Fibroblast of skin of back (primary cell): Measurements from ENCODE around the gene JAKMIP2.

ENCODE experiments used
- DNase-seq: peaks from one replicate; pipeline ENCODE4 v3.0.0-alpha.2; 2013

Gene JAKMIP2

DNA sequence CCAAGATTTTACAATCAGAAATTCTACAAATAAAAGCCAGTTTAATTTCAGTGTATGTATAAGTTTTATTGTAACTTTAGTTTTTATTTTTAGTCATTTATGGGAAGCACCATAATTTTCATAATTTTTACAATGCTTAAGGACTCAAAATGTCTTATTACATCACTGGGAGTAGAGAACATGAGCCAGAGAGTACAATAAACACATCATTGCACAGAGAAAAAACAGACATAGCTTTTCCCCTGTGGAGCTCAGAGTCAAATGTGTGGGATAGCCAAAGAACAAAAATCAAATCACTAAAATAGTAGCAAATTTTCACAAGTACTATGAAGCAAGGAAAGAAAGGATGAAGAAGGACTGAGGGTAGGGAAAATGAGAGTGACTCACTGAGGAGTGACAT is 5.5 kb upstream of the JAKMIP2 start:
- no peak for DNase-seq

DNA sequence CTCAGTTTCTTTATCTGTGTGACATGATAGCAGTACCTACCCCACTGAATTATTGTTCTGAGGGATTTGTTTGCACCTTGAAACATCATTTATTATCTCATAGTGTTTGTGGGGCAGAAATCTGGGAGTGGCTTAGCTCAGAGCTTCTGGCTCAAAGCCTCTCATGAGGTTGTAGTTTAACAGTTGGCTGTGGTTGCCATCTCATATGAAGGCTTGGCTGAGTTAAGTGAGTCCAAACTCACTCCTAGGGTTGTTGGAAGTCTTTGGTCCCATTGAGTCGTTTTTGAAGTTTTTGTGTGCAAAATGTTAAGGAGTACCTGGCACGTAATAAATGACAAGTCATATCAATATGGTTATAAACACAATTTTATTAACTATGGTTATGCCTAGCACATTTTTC is 3.6 kb upstream of the JAKMIP2 start:
- no peak for DNase-seq

DNA sequence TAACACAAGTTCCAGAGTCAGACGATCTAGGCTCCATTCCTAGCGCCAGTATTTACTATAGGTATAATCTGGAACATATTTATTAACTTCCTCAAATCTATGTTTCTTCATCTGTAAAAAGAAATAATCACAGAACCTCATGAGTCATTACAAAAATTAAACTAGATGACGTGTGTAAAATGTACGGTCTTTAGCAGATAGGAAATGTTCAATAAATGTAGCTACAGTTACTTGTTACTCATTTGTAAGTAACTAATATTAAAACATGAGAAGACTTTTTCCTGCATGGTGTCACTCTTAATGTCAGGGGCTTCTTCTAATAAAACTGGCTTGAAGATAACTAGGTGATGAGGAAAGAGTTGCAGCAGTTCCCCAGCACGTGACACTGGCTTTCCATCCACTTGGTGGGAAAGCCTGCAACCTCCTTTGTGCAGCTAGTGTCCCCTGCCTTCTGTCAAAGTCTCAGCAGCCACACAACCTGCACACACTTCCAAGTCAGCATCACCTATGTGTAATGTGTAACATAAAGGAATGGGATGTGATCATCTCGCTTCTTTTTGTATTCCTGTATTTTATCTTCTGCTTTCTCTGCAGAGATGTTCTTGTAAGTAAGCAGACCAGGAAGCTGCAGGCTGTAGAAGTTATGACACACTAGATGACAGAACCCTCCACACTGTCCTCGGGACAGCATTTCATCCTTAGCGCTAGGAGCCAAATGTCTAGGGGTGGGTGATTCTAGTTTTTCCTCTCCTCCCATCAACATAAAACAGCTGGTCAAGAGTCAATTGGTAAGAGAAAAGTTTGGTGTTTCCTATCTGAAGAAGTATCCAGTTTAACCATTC is 1.8 kb upstream of the JAKMIP2 start:
- no peak for DNase-seq

DNA sequence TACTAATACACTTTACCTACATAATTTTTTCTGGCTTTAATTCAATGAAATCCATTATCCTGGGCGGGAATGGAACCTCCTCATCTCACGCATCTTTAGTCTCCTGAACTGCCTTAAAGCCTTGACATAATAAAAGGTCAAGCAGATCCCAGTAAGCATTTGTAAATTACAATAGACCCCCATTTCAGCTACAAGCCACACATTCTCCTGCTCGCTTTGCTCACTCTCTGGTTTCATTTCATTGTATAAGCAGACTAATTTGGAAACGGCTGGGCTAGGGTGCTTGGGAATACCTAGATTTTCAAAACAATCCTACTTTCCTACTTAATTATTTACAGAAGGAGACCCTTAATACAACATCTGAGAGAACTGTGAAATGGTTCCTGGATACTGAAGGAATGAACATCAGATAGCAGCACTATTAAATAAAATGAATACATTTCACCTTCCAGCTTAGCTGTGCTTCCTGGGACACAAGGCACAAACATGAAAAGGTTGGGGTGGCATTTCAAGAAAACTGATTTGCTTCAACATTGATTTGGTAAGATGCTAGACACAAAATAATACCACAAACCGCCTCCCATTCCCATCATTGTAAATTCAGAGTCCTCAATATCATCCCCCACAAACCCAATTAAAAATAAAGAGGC is 1.5 kb downstream of the JAKMIP2 start:
- no peak for DNase-seq

DNA sequence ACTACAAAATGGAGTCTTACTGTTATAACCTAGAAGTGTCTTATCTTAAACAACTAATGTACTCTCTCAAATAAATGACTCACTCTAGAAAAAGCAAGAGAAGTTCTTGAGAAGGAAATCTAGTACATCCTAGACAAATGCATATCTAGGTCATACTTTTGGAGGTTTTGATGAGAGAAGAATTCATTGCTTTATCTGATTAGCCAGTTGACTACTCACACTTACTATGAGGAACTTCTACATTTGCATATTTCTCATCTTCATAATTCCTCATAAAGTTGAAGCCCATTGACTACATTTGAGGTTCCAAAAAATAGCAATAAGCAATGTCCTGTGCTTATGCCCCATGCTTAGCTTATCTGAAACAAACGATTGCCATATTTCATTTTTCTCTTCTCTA is 2.8 kb downstream of the JAKMIP2 start:
- DNase-seq, result no peak

DNA sequence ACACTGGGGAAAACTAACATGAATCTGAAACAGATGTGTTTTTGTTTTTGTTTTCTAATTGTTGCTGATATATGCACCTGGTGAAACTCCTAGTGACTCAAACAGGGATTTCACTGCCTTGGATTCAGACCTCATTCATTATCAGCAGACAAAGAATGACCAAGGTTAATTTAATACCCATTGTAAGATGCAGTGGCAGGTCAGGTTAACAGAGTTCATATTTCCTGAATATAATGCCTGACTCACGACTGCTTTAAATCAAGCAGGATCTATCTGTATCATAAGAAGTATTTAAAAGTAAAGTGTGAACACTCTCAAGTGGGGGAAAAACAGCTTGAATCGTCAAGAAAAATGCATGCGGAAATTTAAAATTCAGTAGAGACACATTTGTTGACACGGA is 5.5 kb downstream of the JAKMIP2 start:
- DNase-seq, result no peak

DNA sequence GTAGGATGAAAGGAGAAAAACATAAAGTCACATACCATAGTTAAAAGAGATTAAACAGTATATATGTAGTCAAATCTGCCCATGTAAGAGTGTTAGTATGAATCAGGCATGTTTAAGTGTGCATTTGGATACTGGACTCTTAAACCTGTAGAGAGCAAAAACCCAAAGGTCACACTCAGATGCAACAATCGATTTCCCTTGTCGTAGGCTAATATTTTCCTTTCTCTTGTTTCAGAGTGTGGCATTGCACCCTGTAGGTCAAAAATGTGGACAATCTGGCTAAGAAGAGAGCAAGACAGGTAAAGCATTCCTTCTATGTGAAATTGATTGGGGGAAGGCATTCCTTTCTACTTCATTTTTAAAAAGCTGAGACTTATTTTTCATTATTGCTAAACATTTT is 8.9 kb downstream of the JAKMIP2 start:
- no peak for DNase-seq

DNA sequence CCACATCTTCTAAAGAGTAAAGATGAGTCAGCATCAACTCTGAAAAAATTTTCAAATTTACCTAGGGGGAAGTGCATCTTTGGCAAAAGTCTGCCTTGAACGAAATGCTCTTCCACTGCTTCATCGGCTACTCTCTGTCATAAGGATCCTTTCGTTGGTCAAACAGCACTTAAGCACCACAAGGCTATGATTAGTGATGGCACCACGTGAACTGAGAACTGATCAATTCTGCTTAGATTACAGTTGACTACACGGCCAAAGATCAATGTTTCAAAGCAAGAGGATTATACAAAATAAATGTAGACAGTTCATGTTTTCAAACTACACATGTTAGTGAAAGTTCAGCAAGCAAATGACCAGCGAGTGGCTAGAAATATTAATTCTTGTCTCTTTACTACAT is 9.4 kb downstream of the JAKMIP2 start:
- no peak for DNase-seq

DNA sequence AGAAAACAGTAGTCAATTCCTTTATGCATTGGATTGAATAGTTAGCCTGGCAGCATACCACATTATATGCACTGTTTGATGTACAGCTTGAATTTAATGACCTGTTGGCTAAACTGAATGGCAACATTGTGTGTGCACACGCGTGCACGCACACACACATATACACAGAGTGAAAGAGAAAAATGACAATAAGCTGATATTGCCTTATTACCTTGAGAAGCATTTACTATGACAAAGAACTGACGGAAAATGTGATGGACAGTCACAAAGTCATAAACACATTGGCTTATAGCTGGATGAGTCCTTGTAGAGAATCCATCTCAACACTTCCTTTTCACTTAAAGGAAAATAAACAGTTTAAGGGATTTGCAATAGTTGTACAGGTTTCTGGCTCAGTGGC is 15.5 kb downstream of the JAKMIP2 start:
- DNase-seq, result no peak

DNA sequence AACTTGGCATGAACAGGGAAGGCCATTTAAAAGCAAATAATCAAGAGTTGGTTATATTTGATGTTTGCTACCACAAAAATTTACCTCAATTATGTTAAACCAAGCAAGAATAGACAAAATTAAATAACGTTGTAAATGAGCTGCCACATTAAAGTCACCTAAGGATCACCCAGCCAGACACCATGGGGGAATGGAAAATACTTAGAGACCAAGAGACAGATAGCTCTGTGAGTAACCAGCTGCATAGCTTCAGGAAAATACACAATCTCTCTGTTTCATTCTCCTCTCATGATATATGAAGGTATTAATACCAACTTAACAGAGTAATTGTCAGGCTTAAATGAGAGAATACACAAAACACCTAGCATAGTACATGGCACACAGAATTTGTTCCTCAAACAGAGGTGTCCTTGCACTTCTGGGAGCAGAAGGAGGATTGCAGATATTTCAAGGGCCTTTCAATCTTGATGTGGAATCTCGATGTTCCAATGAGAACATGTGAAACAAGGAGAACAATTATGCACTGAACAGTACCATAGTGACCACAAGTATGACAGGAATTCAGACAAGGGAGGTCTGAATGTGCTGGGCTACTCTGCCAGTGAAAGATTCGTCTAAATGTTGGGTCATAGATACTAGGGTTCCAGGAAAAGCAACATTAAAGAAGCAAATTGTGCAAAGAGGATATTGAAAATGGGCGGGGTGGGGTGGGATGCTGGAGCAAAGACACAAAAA is 18.6 kb downstream of the JAKMIP2 start:
- DNase-seq, result peak; percentile 70

DNA sequence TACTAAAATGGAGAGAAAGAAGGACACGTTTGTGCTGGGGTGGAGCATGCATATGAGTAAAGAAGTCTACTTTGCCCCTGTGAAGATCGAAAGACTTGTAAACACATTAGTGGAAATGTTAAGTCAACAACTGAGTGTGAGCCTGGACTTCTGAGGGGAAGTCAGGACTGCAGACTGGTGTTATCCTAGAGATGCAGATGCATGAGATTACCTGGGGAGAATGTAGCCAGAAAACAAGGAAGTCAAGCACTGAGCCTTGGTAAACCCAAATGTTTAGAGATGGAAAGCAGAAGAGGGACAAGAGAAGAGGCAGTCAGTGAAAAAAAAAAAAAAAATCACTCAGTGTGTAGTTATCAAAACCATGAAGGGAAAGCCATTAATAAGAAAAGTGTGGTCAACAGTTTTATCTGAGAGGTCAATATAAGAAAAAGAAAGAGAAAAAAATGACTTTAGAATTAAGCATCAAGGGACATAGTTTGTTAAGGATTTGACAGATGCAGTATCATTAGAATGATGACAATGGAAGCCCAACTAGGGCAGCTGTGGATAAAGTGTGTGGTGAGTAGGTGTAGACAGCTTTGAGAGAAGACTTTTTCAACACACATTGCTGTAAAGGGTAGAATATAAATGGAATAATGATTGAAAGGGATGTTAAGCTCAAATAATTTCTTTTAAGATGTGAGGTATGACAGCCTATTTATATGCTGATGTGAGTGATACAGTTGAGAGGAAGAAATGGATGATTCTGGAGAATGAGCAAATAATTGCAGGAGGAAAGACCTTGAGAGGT is 22.2 kb downstream of the JAKMIP2 start:
- no peak for DNase-seq

DNA sequence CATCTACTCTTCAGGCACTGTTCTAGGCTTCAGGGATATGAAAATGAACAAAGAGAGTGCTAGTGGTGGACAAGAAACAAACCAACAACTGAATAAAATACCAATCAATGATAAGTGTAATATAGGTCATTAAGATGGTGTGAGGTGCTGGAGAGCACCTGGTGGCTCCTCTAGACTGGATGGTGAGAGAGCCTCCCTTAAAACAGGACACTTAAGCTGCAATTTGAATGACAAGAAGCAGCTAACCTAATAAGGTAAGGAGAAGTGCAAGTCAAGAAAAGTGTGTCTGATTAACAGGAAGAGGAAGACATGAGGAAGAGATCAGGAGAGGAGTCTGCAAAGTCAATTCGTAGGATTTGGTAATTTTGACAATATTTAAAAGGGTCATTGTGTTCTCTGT is 23.1 kb downstream of the JAKMIP2 start:
- DNase-seq, result no peak

DNA sequence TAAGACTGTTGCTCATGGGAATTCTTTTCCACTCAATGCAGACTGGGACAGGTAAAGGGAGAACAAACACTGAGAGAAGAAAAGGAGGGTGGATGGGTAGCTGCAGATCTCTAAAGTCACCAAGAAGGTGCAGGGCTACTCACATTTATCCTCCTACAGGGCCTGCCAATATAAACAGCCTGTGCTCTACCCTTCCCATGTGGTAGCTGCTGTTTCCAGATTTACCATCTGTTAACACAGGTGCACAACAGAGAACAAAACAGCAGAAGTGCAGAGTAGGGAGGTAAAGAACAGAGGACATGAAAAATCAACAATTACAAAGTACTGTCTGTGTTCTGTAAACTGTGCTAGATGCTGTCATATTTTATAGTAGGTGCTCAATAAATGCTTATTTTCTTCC is 26.0 kb downstream of the JAKMIP2 start:
- DNase-seq, result no peak

DNA sequence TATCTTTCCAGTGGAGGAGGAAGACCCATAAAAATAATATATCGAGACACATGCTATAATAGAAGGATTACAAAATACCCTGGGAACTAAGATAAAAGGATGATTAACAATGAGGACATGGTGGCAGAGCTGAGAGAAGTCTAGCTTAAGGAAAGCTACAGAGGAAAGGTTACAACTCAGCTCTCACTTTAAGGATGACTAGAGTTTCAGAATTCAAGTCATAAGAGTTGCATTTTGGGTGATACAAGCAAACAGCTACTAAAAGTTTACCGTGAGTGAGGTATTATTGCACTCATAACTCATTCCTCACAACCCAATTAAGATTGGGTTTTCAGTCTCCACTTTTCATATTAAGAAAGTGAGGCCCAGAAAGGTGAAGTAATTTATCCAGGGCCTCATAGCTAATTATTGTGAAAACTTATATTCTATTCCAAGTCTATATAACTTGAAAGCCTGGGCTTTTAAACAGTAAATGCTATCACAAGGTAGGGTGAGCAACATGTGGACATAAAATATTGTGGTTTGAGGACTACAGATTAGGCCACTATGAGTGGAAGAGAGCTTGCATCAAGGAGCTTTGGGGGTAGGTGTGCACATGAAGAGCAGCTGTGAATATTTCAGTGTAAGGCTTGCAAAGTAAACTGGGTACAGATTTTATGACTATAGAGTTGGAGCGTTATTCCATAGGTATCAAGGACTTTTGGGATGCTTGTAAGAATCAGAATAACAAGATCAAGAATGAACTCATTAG is 28.0 kb downstream of the JAKMIP2 start:
- no peak for DNase-seq

DNA sequence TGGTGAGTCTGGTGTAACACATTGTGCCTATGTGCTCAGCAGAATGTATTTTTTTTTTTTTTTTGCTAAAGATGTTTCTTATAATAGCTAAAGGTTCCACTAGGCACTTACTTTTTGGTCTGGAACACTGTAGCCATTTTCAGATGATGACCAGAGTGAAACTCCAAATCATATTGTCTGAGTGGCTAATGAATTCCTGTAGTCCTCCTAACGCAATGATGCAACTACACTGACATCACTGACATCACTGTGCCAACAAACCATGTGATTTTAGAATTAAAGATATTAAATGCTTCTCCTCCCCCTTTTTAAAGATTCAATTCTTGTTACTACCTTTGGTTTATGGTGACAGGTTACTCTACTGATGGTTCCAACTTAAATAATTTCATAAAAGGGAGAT is 28.8 kb downstream of the JAKMIP2 start:
- DNase-seq, result no peak

DNA sequence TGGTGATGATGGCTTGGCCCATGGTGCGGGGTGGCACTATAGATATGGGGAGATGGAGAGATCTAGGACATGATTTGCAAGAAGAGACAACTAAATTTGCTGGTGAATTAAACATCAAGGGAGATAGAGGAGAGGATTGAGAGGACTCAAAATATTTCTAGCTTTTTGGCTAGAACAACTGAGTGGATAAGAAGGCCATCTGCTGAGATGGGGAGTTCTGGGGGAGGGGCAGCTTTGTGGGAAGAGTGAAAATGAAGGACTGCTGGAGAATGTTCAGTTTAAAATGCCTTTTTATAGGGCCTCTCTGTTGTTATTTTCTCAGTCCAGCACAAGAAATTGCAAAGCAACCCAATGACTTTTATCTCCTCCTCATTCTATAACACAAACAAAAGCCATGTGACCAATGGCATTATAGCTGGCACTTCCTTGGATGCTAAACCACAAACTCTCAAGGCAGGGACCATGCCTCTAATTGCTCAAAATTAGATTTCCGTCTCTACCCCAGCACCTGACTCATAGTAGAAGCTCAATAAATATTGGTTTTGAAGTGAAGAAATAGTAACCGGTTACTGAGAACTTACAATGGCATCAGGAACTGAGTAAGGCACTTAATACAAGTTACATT is 29.8 kb downstream of the JAKMIP2 start:
- DNase-seq, result no peak

DNA sequence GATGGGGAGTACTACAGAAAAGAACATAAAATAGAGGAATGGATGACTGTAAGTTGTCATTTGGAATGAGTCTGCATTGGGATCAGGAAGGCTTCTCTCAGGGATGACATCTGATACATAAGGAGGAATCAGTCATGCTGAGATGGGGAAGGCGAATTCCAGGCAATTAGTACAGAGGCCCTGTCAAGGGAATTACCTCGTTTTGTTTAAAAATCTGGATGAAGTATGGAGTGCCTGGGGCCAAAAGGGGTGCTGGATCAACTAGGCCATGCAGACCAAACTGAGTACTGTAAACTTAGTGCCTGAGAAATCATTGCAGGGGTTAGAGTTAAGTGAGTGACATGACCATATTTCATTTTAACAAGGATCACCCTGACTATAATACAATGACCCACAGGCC is 30.5 kb downstream of the JAKMIP2 start:
- DNase-seq, result no peak

DNA sequence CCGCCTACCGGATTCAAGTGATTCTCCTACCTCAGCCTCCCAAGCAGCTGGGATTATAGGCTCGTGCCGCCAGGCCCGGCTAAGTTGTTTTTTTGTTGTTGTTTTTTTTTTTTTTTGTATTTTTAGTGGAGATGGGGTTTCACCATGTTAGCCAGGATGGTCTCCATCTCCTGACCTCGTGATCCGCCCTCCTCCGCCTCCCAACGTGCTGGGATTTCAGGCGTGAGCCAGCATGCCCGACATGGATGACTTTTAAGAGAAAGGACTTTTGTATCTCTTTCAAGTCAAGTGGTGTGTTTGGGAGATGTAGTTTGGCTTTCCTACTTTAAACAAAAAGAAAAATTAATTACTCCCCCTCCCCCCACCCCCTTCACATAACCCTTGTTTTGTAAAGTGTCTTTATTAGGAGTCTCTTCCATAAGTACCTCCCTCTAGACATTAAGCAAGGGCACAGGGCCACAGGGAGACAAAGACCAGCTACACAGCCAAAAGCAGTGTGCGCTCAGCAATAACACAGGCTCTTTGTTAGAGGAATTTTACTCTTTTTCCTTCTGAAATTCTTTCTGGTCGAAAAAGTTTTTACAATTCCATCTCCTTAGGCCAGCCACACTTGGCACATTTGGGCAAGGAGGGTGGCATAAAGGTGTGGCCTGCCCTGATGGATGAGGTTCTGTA is 31.2 kb downstream of the JAKMIP2 start:
- DNase-seq, result no peak

DNA sequence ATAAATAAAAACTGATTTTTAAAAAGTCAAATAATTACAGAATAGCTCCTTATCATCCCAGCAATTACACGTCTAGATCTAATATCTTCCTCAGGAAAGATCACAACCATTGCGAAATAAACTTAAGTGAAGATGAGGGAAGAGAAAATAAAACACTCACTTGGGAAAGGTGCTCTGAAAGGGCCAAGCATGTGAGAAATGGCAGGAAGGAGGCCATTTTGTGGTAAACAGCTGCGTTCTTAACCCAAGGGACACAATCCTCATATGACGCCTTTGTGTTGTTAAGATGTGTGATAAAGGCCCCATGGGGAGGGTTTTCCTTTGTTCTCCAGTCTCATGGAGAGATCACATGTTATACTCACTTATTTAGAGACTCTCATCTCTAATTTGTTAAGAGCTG is 32.5 kb downstream of the JAKMIP2 start:
- no peak for DNase-seq

DNA sequence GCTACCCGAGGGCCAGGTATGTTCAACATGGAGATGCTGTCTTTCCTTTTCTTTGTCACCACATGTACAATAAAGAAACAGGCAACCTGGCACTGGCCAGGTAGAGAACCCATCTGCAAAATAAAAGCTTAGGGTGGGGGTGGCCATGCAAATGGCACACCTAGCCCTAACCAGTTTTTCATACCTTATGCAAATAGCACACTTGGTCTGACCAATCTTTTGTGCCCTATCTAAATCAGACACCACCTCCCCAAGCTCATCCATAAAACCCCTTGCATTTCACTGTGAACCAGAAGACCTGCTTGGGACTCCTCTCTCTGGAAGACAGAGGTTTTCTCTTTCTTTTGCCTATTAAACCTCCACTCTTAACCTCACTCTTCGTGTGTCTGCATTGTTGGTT is 33.9 kb downstream of the JAKMIP2 start:
- DNase-seq, result no peak

DNA sequence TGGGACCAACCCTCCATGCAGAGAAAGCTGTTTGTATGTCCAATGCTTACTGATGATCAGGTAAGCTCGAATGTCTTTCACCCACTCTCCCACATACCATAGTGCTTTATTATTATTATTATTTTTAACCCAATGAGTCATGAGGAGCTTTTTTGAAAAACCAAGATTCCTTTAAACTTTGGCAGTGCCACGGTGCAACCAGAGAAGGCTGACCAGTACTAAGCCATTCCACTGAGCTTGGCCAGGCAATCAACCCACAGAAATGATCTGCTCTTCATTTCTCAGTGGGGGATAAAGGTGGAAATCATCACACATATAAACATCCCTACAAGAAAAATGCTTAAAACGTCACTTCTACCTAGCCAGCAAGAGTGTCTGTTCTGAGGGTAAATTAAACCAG is 35.5 kb downstream of the JAKMIP2 start:
- DNase-seq, result no peak
